ENCODE data around the gene KLHL30.

The KLHL30 gene

DNA sequence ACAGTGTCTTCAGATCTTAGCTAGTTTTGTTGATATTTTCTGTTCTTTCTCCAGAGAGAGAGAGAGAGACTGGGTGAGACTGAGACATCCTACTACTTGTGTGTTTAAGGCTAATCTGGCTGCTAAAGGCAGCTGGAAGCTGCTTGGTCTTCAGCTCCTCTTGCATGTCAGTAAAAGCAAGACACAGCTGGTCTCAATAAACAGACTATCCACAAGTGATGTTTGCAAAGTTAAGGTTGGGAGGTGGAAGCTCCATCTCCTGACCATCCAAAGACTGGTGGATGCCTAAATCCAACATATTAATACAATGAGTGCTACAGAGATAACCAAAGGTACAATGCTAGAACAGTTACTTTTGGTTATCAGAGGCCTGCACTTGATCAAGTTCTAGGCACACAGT lies 38.1 kb downstream of the KLHL30 start:
- no peak for DNase-seq (ENCODE audit: low read depth)

- DNase-seq (ENCODE audit: low read depth), result no peak
Measured at GRCh38 chr2:238180554-238180953, 42.1 kb downstream of the KLHL30 start.

- DNase-seq (ENCODE audit: low read depth), result no peak
Measured at GRCh38 chr2:238182362-238182761, 43.9 kb downstream of the KLHL30 start.

DNA sequence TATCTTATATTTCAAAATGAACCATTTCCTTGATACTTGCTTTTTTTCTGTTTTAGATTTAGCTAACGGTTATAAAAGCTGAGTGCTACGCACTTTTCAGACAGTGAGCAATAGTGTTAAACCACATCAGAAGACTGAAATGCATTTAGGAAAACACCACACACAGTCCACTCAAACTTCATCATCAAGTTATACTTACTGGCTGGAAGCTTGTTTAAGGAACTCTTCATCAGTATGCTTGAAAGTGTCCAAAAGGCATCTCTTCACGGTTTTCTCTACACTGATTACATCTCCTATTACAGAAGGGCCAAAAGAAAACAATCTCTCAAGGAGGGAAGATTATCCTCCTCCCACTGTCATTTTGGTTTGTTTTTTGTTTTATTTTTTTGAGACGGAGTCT lies 45.4 kb downstream of the KLHL30 start:
- DNase-seq (ENCODE audit: low read depth), result no peak

DNA sequence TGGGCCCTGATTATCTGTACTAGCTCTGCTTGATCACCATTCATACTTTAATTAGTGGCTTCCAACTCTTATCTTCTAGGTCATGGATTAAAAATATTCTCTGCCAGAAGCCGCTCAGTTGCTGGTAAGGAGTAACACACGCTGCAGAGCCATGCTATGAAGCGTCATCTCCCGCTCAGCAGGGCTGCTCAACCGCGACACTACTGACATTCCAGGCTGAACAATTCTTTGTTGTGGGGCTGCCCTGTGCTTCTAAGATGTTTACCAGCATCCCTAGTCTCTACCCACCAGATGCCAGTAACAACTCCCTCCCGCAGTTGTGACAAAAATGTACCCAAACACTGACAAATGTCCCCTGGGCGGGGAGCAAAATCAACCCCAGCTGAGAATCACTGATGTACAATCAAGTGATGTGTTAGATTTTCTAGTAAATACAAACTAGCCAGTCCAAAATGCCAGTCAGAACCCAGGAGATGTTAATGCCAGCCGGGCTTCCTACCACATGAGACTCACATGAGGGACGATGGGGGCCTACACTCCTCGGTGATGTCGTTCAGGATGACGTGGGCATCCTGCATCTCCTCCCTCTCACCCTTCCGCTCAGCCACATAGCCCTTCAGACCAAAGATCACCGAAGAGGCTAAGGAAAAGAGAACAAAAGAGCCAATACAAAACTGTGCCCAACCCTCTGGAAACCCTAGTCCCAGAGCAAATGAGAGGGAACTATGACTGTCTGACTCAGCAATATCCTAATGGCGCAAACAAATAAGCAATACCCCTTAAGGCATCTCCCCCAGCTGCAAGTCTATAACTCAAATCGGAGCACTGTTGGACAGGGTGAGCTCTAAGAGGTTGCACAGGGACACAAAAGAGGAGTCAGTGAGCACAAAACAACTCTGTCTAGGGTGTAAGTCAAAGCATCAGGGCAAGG lies 49.4 kb downstream of the KLHL30 start:
- DNase-seq (ENCODE audit: low read depth), result no peak

GRCh38 chr2:238190445-238190844 lies 52.0 kb downstream of the KLHL30 start:
- DNase-seq (ENCODE audit: low read depth), result no peak
